Adrenal gland (tissue), 5 donors: ENCODE measurements around the gene FES.

Experiments used
- CTCF ChIP-seq, 6 experiments: fragments of 450-650 bp in 4 of 6; fragments of 200-600 bp in 2 of 6; sonication (generic) in 1 of 6; IDR thresholded peaks; 1 replicate in 5 of 6; 2 replicates in 1 of 6; pipeline versions ENCODE4 v1.5.1 to v1.8.0; 2016 to 2021; ENCODE audit warnings: antibody characterized with exemption in 6 of 6, mild to moderate bottlenecking in 2 of 6, moderate library complexity in 1 of 6
- POLR2A ChIP-seq, 2 donors: fragments of 450-650 bp; IDR thresholded peaks; one replicate each; pipeline ENCODE4 v1.6.1; 2017; ENCODE audit warnings: antibody characterized with exemption in 2 of 2, mild to moderate bottlenecking in 2 of 2, moderate library complexity in 1 of 2
- donor health status: DM: no; HTN: no; CAD: no.

GRCh38 chr15:90878660-90879059 lies 5.6 kb upstream of the FES start:
- no peak for TF ChIP-seq CTCF (IDR thresholded peaks at IDR 0.05)
- no peak for TF ChIP-seq POLR2A (IDR thresholded peaks at IDR 0.05)
